Measurements from ENCODE around the gene DYSF.

The DYSF gene

DNA sequence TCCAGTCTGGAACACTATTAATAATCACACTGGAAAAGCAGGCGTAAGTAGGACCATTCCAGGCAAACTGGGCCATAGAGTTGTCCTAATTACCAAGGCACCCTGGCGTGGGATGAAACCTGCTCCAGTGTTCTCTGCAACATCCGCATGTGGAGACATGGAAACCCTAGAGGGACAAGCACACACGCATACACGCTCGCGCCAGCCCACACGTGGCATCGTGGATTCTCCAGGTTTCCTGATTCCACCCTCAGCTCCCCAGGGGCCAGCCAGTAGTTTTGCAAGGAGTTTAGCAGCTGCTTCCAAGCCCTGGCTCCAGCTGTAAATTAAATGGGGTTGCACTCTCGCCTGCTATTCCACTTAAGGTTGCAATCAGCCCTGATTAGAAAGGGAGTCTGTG is 127.7 kb downstream of the DYSF start:
- Histone ChIP-seq H3K36me3 (ENCODE audit: insufficient read depth, low read length) (no peaks in the 10 kb centered on the region), H3K4me1 (ENCODE audit: insufficient read depth, low read length, poor library complexity, severe bottlenecking) (no peaks in the 10 kb centered on the region), H3K9me2 (replicated peaks; ENCODE audit: low read depth, low read length) (no peaks in the 10 kb centered on the region), H3F3A (ENCODE audit: low read depth) (no peaks in the 10 kb centered on the region), H3K79me2 (ENCODE audit: insufficient read depth, low read length) (no peaks in the 10 kb centered on the region), H2AFZ (ENCODE audit: low read length) (no peak overlapping the region), H3K4me2 (ENCODE audit: low read depth, low read length, poor library complexity, severe bottlenecking) (no peak overlapping the region), H4K20me1 (ENCODE audit: insufficient read depth, low read length, poor library complexity, severe bottlenecking) (no peaks in the 10 kb centered on the region), H3K27me3 (ENCODE audit: insufficient read depth, low read length, poor library complexity, severe bottlenecking) (no peaks in the 10 kb centered on the region), H3K9me3 (ENCODE audit: insufficient read depth, low read depth, low read length) (no peaks in the 10 kb centered on the region), H3K9ac (ENCODE audit: low read depth, low read length, poor library complexity, severe bottlenecking) (no peak overlapping the region), H3K4me3 (ENCODE audit: low read length, poor library complexity, severe bottlenecking) (no peak overlapping the region)
- TF ChIP-seq EZH2phosphoT487 (IDR thresholded peaks at IDR 0.05; ENCODE audit: borderline replicate concordance) (no peak), CTCF (conservative IDR thresholded peaks at IDR 0.05; ENCODE audit: low read length) (no peak)

GRCh38 chr2:71583876-71584275 is 130.5 kb downstream of the DYSF start:
- Histone ChIP-seq H4K20me1 (ENCODE audit: insufficient read depth, low read length, poor library complexity, severe bottlenecking) (no peaks in the 10 kb centered on the region), H3K4me1 (ENCODE audit: insufficient read depth, low read length, poor library complexity, severe bottlenecking) (no peaks in the 10 kb centered on the region), H3K79me2 (ENCODE audit: insufficient read depth, low read length) (no peaks in the 10 kb centered on the region), H3K9ac (ENCODE audit: low read depth, low read length, poor library complexity, severe bottlenecking) (no peak overlapping the region), H3K4me2 (ENCODE audit: low read depth, low read length, poor library complexity, severe bottlenecking) (no peak overlapping the region), H3K9me2 (replicated peaks; ENCODE audit: low read depth, low read length) (no peaks in the 10 kb centered on the region), H3K36me3 (ENCODE audit: insufficient read depth, low read length) (no peaks in the 10 kb centered on the region), H2AFZ (ENCODE audit: low read length) (no peak overlapping the region), H3F3A (ENCODE audit: low read depth) (no peaks in the 10 kb centered on the region), H3K9me3 (ENCODE audit: insufficient read depth, low read depth, low read length) (no peaks in the 10 kb centered on the region), H3K27me3 (ENCODE audit: insufficient read depth, low read length, poor library complexity, severe bottlenecking) (no peaks in the 10 kb centered on the region), H3K4me3 (ENCODE audit: low read length, poor library complexity, severe bottlenecking) (no peak overlapping the region)
- TF ChIP-seq CTCF (conservative IDR thresholded peaks at IDR 0.05; ENCODE audit: low read length) (no peak), EZH2phosphoT487 (IDR thresholded peaks at IDR 0.05; ENCODE audit: borderline replicate concordance) (no peak)

GRCh38 chr2:71586471-71586870 is 133.1 kb downstream of the DYSF start:
- Histone ChIP-seq H3K9me2 (replicated peaks; ENCODE audit: low read depth, low read length) (no peaks in the 10 kb centered on the region), H3F3A (ENCODE audit: low read depth) (no peaks in the 10 kb centered on the region), H3K27me3 (ENCODE audit: insufficient read depth, low read length, poor library complexity, severe bottlenecking) (no peaks in the 10 kb centered on the region), H3K4me1 (ENCODE audit: insufficient read depth, low read length, poor library complexity, severe bottlenecking) (peaks cover 17% of the 10 kb centered on the region), H4K20me1 (ENCODE audit: insufficient read depth, low read length, poor library complexity, severe bottlenecking) (no peaks in the 10 kb centered on the region), H2AFZ (ENCODE audit: low read length) (no peak overlapping the region), H3K79me2 (ENCODE audit: insufficient read depth, low read length) (no peaks in the 10 kb centered on the region), H3K9me3 (ENCODE audit: insufficient read depth, low read depth, low read length) (no peaks in the 10 kb centered on the region), H3K4me2 (ENCODE audit: low read depth, low read length, poor library complexity, severe bottlenecking) (no peak overlapping the region), H3K9ac (ENCODE audit: low read depth, low read length, poor library complexity, severe bottlenecking) (no peak overlapping the region), H3K4me3 (ENCODE audit: low read length, poor library complexity, severe bottlenecking) (no peak overlapping the region), H3K36me3 (ENCODE audit: insufficient read depth, low read length) (no peaks in the 10 kb centered on the region)
- TF ChIP-seq EZH2phosphoT487 (IDR thresholded peaks at IDR 0.05; ENCODE audit: borderline replicate concordance) (no peak), CTCF (conservative IDR thresholded peaks at IDR 0.05; ENCODE audit: low read length) (no peak)
